ENCODE data around the gene SSTR3. TPM values are rescaled to one million over a fixed set of nuclear protein-coding genes. Genes with fewer than 3 reads are reported as not detected.

Gene SSTR3
- total RNA-seq, 2 donors from 2014 or later, result 0.37 to 2.1 TPM

- Mint-ChIP-seq H3K4me1 (peaks cover 31% of the 10 kb centered on the region), H3K4me3 (peak overlapping the region; percentile 41), H3K27me3 (no peaks in the 10 kb centered on the region), H3K36me3 (ENCODE audit: low read depth) (no peaks in the 10 kb centered on the region), H3K27ac (peak overlapping the region; percentile 80)
- H3K9me3 ChIP-seq (ENCODE audit: control insufficient read depth, low read length, poor library complexity, severe bottlenecking), result no peaks in the 10 kb centered on the region
- no peak for DNase-seq
- no peak for ATAC-seq
These were observed 53.4 kb downstream of the SSTR3 start for GRCh38 chr22:37158963-37159290.

GRCh38 chr22:37157516-37158285 lies 54.6 kb downstream of the SSTR3 start:
- no peaks in the 10 kb centered on the region for H3K27me3 Mint-ChIP-seq

GRCh38 chr22:37156686-37157435 lies 55.4 kb downstream of the SSTR3 start:
- ATAC-seq (no peak), DNase-seq (no peak)
- peak overlapping the region; percentile 37 for H3K27ac Mint-ChIP-seq
- no peaks in the 10 kb centered on the region for H3K9me3 ChIP-seq (ENCODE audit: control insufficient read depth, low read length, poor library complexity, severe bottlenecking)
- no peaks in the 10 kb centered on the region for H3K27me3 Mint-ChIP-seq
- H3K36me3 Mint-ChIP-seq (ENCODE audit: low read depth), result no peaks in the 10 kb centered on the region
- peaks cover 15% of the 10 kb centered on the region for H3K4me1 Mint-ChIP-seq
- H3K4me3 Mint-ChIP-seq, result no peak overlapping the region

More at GRCh38 chr22:37157516-37158285, 54.6 kb downstream of the SSTR3 start:
- Mint-ChIP-seq H3K4me3 (no peak overlapping the region), H3K36me3 (ENCODE audit: low read depth) (no peaks in the 10 kb centered on the region), H3K27ac (peak overlapping the region; percentile 37), H3K4me1 (peaks cover 23% of the 10 kb centered on the region)
- no peaks in the 10 kb centered on the region for H3K9me3 ChIP-seq (ENCODE audit: control insufficient read depth, low read length, poor library complexity, severe bottlenecking)
- DNase-seq, result no peak
- no peak for ATAC-seq

- no peak for ATAC-seq
- H3K4me1 Mint-ChIP-seq, result peaks cover 17% of the 10 kb centered on the region
- H3K4me3 Mint-ChIP-seq, result no peak overlapping the region
- H3K27me3 Mint-ChIP-seq, result no peaks in the 10 kb centered on the region
- no peak for DNase-seq
- H3K36me3 Mint-ChIP-seq (ENCODE audit: low read depth), result no peaks in the 10 kb centered on the region
- no peaks in the 10 kb centered on the region for H3K9me3 ChIP-seq (ENCODE audit: control insufficient read depth, low read length, poor library complexity, severe bottlenecking)
- H3K27ac Mint-ChIP-seq, result peak overlapping the region; percentile 77
These were observed 56.3 kb downstream of the SSTR3 start for GRCh38 chr22:37155971-37156370.

GRCh38 chr22:37154925-37155712 lies 57.2 kb downstream of the SSTR3 start:
- ATAC-seq, result no peak
- H3K27ac Mint-ChIP-seq, result peak overlapping the region; percentile 29
- no peaks in the 10 kb centered on the region for H3K27me3 Mint-ChIP-seq

More at GRCh38 chr22:37154925-37155712, 57.2 kb downstream of the SSTR3 start:
- H3K9me3 ChIP-seq (ENCODE audit: control insufficient read depth, low read length, poor library complexity, severe bottlenecking), result no peaks in the 10 kb centered on the region
- peaks cover 21% of the 10 kb centered on the region for H3K4me1 Mint-ChIP-seq
- no peaks in the 10 kb centered on the region for H3K36me3 Mint-ChIP-seq (ENCODE audit: low read depth)
- DNase-seq, result no peak
- no peak overlapping the region for H3K4me3 Mint-ChIP-seq

Other genes starting within 250 kb of the SSTR3 start
- 10 to 100 TPM in 1 of 2 donors, under 1 TPM in 1; 0.60 to 10.7 TPM for gene TST, start 193.0 kb downstream of the SSTR3 start, total RNA-seq
- 10 to 100 TPM in 1 of 2 donors, 1 to 10 TPM in 1; 6.4 to 12.3 TPM for gene MPST, start 192.7 kb downstream of the SSTR3 start, total RNA-seq
- gene KCTD17, start 160.7 kb downstream of the SSTR3 start, total RNA-seq, result 10 to 100 TPM; 26.1 to 31.5 TPM
- gene TMPRSS6, start 102.8 kb downstream of the SSTR3 start, total RNA-seq, result under 1 TPM; 0.31 to 0.92 TPM
- 100 to 1,000 TPM in 1 of 2 donors, 10 to 100 TPM in 1; 76.4 to 107 TPM for gene IL2RB, start 62.6 kb downstream of the SSTR3 start, total RNA-seq
- 10 to 100 TPM; 11.2 to 11.8 TPM for gene C1QTNF6, start 24.2 kb downstream of the SSTR3 start, total RNA-seq
- gene RAC2, start 31.8 kb upstream of the SSTR3 start, total RNA-seq, result 100 to 1,000 TPM; 297 to 478 TPM
- gene CYTH4, start 70.0 kb upstream of the SSTR3 start, total RNA-seq, result 10 to 100 TPM; 89.5 to 98.7 TPM
- gene ELFN2, start 215.0 kb upstream of the SSTR3 start, total RNA-seq, result under 1 TPM; 0.10 to 0.12 TPM

Measured in T-helper 17 cell (primary cell).